HL-60 (cell line): ENCODE data around the gene SERPINB1.

ENCODE experiments used
- CTCF ChIP-seq: IDR thresholded peaks from one replicate; pipeline ENCODE4 v1.5.1; 2011; ENCODE audit warnings: low read length, control low read depth, inconsistent platforms; ENCODE audit not compliant: insufficient read depth
- GABPA ChIP-seq: IDR thresholded peaks from 2 replicates; pipeline ENCODE4 v1.6.1; 2012; ENCODE audit warnings: low read depth
- POLR2AphosphoS5 ChIP-seq: IDR thresholded peaks from 2 replicates; pipeline ENCODE4 v1.6.1; 2012; ENCODE audit warnings: low read depth
- REST ChIP-seq: IDR thresholded peaks from 2 replicates; pipeline ENCODE4 v1.6.1; 2012; ENCODE audit warnings: low read depth; ENCODE audit not compliant: insufficient replicate concordance

GRCh38 chr6:2861822-2862164 is 20.1 kb upstream of the SERPINB1 start:
- no peak for TF ChIP-seq CTCF
- no peak for TF ChIP-seq REST
- no peak for TF ChIP-seq POLR2AphosphoS5
- TF ChIP-seq GABPA: no peak
